OCI-LY1 (cell line): Measurements from ENCODE around the gene ARCN1.

Experiments
- H2AFZ ChIP-seq: fragments of 200-600 bp; sonication (generic), shearing (Covaris generic); 2 replicates; pipeline ENCODE4 v1.6.0; 2014; ENCODE audit warnings: antibody characterized with exemption, mild to moderate bottlenecking, low read length
- H3F3A ChIP-seq: fragments of 200-600 bp; sonication (generic), shearing (Covaris generic); 2 replicates; pipeline ENCODE4 v1.6.0; 2014; ENCODE audit warnings: mild to moderate bottlenecking, antibody characterized with exemption, low read length, moderate library complexity; ENCODE audit not compliant: insufficient read depth
- H3K27ac ChIP-seq: fragments of 200-600 bp; sonication (generic); 2 replicates; pipeline ENCODE4 v1.5.1; 2014; ENCODE audit warnings: low read length, mixed run types, mild to moderate bottlenecking, low read depth; ENCODE audit not compliant: poor library complexity, severe bottlenecking
- H3K27me3 ChIP-seq: fragments of 200-600 bp; sonication (generic); 2 replicates; pipeline ENCODE4 v1.6.0; 2014; ENCODE audit warnings: antibody characterized with exemption, mild to moderate bottlenecking, low read length, moderate library complexity; ENCODE audit not compliant: insufficient read depth
- H3K36me3 ChIP-seq: fragments of 200-600 bp; sonication (generic); 2 replicates; pipeline ENCODE4 v1.6.1; 2014; ENCODE audit warnings: mild to moderate bottlenecking, antibody characterized with exemption, low read length, moderate library complexity, mixed read lengths; ENCODE audit not compliant: insufficient read depth
- H3K4me1 ChIP-seq: fragments of 200-600 bp; sonication (generic); 2 replicates; pipeline ENCODE4 v1.5.1; 2014; ENCODE audit warnings: mild to moderate bottlenecking, low read length, moderate library complexity; ENCODE audit not compliant: insufficient read depth, severe bottlenecking
- H3K4me2 ChIP-seq: fragments of 200-600 bp; sonication (generic), shearing (Covaris generic); 2 replicates; pipeline ENCODE4 v1.6.1; 2014; ENCODE audit warnings: low read length
- H3K4me3 ChIP-seq: fragments of 200-600 bp; sonication (generic); 2 replicates; pipeline ENCODE4 v1.5.1; 2014; ENCODE audit warnings: low read length, low read depth, mild to moderate bottlenecking, mixed read lengths; ENCODE audit not compliant: poor library complexity, severe bottlenecking
- H3K79me2 ChIP-seq: fragments of 200-600 bp; shearing (Covaris generic); 2 replicates; pipeline ENCODE4 v1.6.1; 2016; ENCODE audit warnings: mixed run types, low read length, mixed read lengths; ENCODE audit not compliant: insufficient read depth
- H3K9ac ChIP-seq: fragments of 200-600 bp; sonication (generic), shearing (Covaris generic); 2 replicates; pipeline ENCODE4 v1.6.1; 2014; ENCODE audit warnings: mild to moderate bottlenecking, low read length, mixed read lengths
- H3K9me2 ChIP-seq: fragments of 200-600 bp; sonication (generic), shearing (Covaris generic); 2 replicates; pipeline ENCODE4 v1.6.1; 2014; ENCODE audit warnings: low read depth, mild to moderate bottlenecking, low read length, mixed read lengths
- H3K9me3 ChIP-seq: fragments of 200-600 bp; shearing (Covaris generic); 2 replicates; pipeline ENCODE4 v1.6.1; 2014; ENCODE audit warnings: low read length, mixed read lengths
- H4K20me1 ChIP-seq: fragments of 200-600 bp; sonication (generic), shearing (Covaris generic); 2 replicates; pipeline ENCODE4 v1.6.0; 2016; ENCODE audit warnings: mild to moderate bottlenecking, low read length; ENCODE audit not compliant: insufficient read depth
- EZH2 ChIP-seq: fragments of 200-600 bp; sonication (generic), shearing (Covaris generic); IDR thresholded peaks from 2 replicates; pipeline ENCODE4 v1.8.0; 2017; ENCODE audit warnings: borderline replicate concordance, mixed run types, mild to moderate bottlenecking, antibody characterized with exemption, low read length, moderate library complexity, mixed read lengths
- TF ChIP-seq, protein P1 (sequence below): fragments of 200-600 bp; sonication (generic), shearing (Covaris generic); IDR thresholded peaks from 2 replicates; pipeline ENCODE4 v1.5.1; 2017; ENCODE audit warnings: mild to moderate bottlenecking, antibody characterized with exemption, low read length, moderate library complexity, mixed read lengths

ARCN1 gene

DNA sequence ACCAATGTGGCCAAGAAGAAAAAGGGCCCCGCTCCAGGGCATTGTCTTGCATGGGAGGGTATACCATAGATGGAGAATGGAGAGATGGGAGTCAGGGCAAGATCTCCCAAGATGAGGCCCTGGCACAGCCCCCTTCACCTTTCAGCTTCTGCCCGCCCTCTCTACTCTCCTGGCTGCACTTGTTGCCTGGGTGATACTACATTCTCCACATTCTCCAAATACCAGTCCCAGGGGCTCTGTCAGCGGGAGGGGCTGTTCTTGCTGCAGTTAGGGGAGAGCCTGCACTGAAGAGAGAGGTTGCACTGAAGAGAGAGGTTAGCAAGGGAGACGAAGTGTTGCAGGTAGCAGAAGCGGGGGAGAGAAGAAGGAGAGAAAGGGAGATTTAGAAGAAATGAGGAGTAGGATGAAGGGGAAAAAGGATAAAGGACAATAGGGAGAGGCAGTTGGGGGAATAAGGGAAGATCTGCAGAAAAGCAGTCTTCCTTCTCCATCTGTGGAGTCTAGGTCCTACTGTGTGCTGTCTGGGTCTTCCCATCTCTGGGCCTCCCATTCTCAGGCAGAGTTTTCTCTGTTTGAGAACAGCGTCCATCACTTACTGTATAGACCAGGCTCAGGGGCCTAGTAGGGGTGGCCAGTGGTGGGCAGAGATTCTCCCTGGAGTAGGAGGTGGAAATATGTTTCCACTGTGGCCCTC is 43.2 kb downstream of the ARCN1 start:
- no peak overlapping the region for H3K4me2 ChIP-seq

DNA sequence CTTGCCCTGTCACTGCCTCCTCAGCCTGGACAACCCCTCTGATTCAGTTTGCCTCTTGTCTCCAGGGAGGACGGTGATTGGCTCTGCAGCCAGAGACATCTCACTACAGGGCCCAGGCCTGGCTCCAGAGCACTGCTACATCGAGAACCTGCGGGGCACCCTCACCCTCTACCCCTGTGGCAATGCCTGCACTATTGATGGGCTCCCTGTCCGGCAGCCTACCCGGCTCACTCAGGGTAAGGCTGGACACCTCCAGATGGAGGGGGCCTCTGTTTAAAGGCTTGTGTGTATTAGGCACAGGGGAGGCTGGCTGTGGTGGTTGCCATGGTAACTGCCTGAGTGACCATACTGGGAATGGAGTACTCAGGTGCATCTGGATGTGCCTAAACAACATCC is 43.8 kb downstream of the ARCN1 start:
- Histone ChIP-seq H3K79me2 (no peaks in the 10 kb centered on the region), H2AFZ (no peak overlapping the region), H3K36me3 (no peaks in the 10 kb centered on the region), H3K27ac (no peak overlapping the region), H3K9me2 (no peaks in the 10 kb centered on the region), H3K27me3 (no peaks in the 10 kb centered on the region), H3K9me3 (no peaks in the 10 kb centered on the region), H3F3A (no peaks in the 10 kb centered on the region), H4K20me1 (no peaks in the 10 kb centered on the region), H3K4me1 (peaks cover 6% of the 10 kb centered on the region), H3K4me2 (no peak overlapping the region), H3K9ac (no peak overlapping the region), H3K4me3 (no peak overlapping the region)
- TF ChIP-seq, protein P1, sequence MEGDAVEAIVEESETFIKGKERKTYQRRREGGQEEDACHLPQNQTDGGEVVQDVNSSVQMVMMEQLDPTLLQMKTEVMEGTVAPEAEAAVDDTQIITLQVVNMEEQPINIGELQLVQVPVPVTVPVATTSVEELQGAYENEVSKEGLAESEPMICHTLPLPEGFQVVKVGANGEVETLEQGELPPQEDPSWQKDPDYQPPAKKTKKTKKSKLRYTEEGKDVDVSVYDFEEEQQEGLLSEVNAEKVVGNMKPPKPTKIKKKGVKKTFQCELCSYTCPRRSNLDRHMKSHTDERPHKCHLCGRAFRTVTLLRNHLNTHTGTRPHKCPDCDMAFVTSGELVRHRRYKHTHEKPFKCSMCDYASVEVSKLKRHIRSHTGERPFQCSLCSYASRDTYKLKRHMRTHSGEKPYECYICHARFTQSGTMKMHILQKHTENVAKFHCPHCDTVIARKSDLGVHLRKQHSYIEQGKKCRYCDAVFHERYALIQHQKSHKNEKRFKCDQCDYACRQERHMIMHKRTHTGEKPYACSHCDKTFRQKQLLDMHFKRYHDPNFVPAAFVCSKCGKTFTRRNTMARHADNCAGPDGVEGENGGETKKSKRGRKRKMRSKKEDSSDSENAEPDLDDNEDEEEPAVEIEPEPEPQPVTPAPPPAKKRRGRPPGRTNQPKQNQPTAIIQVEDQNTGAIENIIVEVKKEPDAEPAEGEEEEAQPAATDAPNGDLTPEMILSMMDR, result no peak
- TF ChIP-seq EZH2, result no peak

More for the DNA sequence above, 43.2 kb downstream of the ARCN1 start:
- Histone ChIP-seq H3K27me3 (no peaks in the 10 kb centered on the region), H3K79me2 (no peaks in the 10 kb centered on the region), H3K4me1 (peaks cover 5% of the 10 kb centered on the region), H2AFZ (no peak overlapping the region), H3K9me3 (no peaks in the 10 kb centered on the region), H3K9ac (no peak overlapping the region), H3K36me3 (no peaks in the 10 kb centered on the region), H3K4me3 (no peak overlapping the region), H3K9me2 (no peaks in the 10 kb centered on the region), H3K27ac (no peak overlapping the region), H3F3A (no peaks in the 10 kb centered on the region), H4K20me1 (no peaks in the 10 kb centered on the region)
- TF ChIP-seq EZH2, result no peak

DNA sequence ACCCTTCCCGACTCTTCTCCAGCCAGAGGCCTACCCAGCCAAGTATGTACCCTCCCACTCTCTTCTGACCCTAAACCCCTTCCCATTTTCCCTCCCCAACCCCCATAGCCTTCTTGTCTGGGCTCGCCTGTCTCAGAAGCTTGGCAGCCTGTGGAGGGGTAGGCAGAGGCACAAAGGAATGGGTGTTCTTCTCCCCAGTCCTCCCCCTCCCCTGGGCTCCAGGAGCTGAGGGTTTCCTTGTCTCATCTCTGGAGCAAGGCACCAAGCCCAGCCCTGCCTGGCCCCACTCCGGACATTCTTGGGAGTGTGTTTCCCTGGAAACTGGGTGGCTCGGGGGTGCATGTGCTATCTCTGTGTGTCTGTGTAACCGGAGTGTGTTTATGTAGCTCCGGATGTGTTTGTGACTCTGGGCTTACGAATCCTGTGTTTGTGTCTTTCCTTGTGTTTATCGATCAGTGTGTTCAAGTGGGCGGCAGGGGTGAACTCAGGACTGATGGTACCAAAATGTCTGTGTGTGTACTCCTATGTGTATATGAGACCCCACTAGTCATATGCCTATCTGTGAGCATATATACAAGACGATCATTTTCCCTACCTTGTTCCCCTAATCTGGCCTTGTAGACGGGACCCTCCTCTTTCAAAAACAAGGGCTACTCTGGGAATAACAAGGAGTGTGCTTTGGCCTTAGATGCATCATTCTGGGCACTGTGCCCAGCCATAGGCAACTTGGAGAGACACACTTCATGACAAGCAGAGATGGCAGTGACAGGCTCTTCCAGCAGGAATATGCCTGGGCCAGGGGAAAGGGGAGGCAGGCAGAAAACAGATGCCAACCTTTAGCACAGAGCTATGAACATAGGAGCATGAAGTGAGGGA is 46.1 kb downstream of the ARCN1 start:
- H3K4me2 ChIP-seq, result no peak overlapping the region
- H3K79me2 ChIP-seq, result no peaks in the 10 kb centered on the region
- no peak overlapping the region for H3K4me3 ChIP-seq
- TF ChIP-seq, protein P1, result no peak
- TF ChIP-seq EZH2, result no peak
- peaks cover 12% of the 10 kb centered on the region for H3K4me1 ChIP-seq
- no peaks in the 10 kb centered on the region for H4K20me1 ChIP-seq
- no peak overlapping the region for H2AFZ ChIP-seq
- no peak overlapping the region for H3K9ac ChIP-seq
- no peaks in the 10 kb centered on the region for H3K27me3 ChIP-seq
- H3K27ac ChIP-seq, result no peak overlapping the region
- no peaks in the 10 kb centered on the region for H3F3A ChIP-seq
- H3K36me3 ChIP-seq, result no peaks in the 10 kb centered on the region
- H3K9me3 ChIP-seq, result no peaks in the 10 kb centered on the region
- H3K9me2 ChIP-seq, result no peaks in the 10 kb centered on the region
